ENCODE results near the gene DOCK10.

DOCK10 gene

DNA sequence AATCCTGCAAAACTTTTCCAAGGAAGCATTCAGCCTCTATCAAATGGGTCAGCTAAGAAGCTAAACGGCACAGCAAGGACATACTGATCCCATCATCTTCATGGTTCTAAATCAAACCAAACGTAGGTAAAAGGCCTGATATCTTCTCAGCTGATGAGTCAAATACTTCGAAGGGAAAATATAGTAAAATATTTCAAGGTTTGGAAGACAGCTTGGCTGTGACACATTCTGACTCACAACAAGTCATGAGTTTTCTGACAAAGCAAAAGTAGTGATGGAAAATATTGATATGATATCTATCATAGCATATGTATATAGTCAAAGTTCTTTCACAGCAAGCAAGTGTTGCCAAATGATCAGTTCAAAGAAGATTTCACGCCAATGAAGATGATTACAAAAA is 31.5 kb downstream of the DOCK10 start:
- ATAC-seq: peak; percentile 76
- TF ChIP-seq ISL1 (CRISPR knock-in tag; IDR thresholded peaks at IDR 0.05) (peak; percentile 31; the same call in 1 of the 2 replicates), ZNF8 (CRISPR knock-in tag; IDR thresholded peaks at IDR 0.05) (no peak)

DNA sequence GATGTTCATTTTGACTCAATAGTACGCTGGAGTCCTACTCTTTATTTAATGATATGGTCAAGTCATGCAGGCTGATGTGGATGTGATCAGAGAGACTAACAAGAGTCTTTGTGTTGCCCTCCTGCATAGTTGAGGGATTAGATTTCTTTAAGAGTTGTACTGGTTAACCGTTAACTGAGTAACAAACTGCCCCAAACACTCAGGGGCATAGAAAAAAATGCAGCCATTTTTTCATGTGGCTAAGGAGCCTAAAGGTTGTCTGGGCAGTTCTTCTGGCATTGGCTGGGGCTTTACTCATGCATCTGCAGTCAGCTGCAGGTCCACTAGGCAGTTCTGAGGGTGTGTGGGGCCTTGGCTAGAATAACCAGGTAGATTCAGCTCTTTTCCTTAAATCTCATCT is 32.5 kb downstream of the DOCK10 start:
- peak; percentile 18; the same call in 2 of the 3 replicates for ATAC-seq

DNA sequence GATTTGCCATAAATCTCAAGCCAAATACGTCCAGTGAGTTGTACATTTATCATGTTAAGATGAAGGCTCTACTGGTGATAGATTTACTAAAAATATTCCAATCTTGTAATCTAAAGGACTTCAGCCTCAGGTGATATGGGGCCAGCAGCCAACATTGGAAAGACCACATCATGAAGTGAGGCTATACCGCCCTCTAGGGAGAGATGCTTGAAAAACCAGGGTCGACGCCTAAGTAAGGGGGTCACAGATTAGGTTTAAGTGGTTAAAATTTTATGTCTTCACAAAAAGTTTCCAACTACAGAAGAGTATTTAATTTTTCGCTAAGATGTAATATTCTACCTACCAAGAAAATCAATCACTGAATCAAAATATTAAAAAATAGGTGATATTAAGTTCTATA is 33.3 kb downstream of the DOCK10 start:
- ATAC-seq: no peak
- TF ChIP-seq ZFP30 (CRISPR knock-in tag; IDR thresholded peaks at IDR 0.05) (no peak), CSDC2 (CRISPR knock-in tag; IDR thresholded peaks at IDR 0.05) (no peak), TOX (CRISPR knock-in tag; IDR thresholded peaks at IDR 0.05; ENCODE audit: borderline replicate concordance) (no peak), GLIS3 (CRISPR knock-in tag; IDR thresholded peaks at IDR 0.05) (no peak), ISL1 (CRISPR knock-in tag; IDR thresholded peaks at IDR 0.05) (no peak), ZNF8 (CRISPR knock-in tag; IDR thresholded peaks at IDR 0.05) (no peak), RARB (CRISPR knock-in tag; IDR thresholded peaks at IDR 0.05) (no peak), BACH2 (CRISPR knock-in tag; IDR thresholded peaks at IDR 0.05; ENCODE audit: borderline replicate concordance) (no peak), ZNF565 (CRISPR knock-in tag; conservative IDR thresholded peaks at IDR 0.05; ENCODE audit: low read depth) (no peak), OSR1 (CRISPR knock-in tag; IDR thresholded peaks at IDR 0.05) (no peak), ZNF70 (CRISPR knock-in tag; IDR thresholded peaks at IDR 0.05) (no peak), TCF4 (CRISPR knock-in tag; IDR thresholded peaks at IDR 0.05; ENCODE audit: borderline replicate concordance) (no peak), ESRRG (CRISPR knock-in tag; IDR thresholded peaks at IDR 0.05) (no peak), ZC3H10 (CRISPR knock-in tag; IDR thresholded peaks at IDR 0.05) (no peak), SNAI2 (CRISPR knock-in tag; IDR thresholded peaks at IDR 0.05) (no peak)
- TF ChIP-seq, protein P1, sequence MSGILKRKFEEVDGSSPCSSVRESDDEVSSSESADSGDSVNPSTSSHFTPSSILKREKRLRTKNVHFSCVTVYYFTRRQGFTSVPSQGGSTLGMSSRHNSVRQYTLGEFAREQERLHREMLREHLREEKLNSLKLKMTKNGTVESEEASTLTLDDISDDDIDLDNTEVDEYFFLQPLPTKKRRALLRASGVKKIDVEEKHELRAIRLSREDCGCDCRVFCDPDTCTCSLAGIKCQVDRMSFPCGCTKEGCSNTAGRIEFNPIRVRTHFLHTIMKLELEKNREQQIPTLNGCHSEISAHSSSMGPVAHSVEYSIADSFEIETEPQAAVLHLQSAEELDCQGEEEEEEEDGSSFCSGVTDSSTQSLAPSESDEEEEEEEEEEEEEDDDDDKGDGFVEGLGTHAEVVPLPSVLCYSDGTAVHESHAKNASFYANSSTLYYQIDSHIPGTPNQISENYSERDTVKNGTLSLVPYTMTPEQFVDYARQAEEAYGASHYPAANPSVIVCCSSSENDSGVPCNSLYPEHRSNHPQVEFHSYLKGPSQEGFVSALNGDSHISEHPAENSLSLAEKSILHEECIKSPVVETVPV (CRISPR knock-in tag; IDR thresholded peaks at IDR 0.05): no peak
- TF ChIP-seq, protein P2, sequence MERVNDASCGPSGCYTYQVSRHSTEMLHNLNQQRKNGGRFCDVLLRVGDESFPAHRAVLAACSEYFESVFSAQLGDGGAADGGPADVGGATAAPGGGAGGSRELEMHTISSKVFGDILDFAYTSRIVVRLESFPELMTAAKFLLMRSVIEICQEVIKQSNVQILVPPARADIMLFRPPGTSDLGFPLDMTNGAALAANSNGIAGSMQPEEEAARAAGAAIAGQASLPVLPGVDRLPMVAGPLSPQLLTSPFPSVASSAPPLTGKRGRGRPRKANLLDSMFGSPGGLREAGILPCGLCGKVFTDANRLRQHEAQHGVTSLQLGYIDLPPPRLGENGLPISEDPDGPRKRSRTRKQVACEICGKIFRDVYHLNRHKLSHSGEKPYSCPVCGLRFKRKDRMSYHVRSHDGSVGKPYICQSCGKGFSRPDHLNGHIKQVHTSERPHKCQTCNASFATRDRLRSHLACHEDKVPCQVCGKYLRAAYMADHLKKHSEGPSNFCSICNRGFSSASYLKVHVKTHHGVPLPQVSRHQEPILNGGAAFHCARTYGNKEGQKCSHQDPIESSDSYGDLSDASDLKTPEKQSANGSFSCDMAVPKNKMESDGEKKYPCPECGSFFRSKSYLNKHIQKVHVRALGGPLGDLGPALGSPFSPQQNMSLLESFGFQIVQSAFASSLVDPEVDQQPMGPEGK (CRISPR knock-in tag; IDR thresholded peaks at IDR 0.05; ENCODE audit: borderline replicate concordance): no peak
- TF ChIP-seq, protein P3, sequence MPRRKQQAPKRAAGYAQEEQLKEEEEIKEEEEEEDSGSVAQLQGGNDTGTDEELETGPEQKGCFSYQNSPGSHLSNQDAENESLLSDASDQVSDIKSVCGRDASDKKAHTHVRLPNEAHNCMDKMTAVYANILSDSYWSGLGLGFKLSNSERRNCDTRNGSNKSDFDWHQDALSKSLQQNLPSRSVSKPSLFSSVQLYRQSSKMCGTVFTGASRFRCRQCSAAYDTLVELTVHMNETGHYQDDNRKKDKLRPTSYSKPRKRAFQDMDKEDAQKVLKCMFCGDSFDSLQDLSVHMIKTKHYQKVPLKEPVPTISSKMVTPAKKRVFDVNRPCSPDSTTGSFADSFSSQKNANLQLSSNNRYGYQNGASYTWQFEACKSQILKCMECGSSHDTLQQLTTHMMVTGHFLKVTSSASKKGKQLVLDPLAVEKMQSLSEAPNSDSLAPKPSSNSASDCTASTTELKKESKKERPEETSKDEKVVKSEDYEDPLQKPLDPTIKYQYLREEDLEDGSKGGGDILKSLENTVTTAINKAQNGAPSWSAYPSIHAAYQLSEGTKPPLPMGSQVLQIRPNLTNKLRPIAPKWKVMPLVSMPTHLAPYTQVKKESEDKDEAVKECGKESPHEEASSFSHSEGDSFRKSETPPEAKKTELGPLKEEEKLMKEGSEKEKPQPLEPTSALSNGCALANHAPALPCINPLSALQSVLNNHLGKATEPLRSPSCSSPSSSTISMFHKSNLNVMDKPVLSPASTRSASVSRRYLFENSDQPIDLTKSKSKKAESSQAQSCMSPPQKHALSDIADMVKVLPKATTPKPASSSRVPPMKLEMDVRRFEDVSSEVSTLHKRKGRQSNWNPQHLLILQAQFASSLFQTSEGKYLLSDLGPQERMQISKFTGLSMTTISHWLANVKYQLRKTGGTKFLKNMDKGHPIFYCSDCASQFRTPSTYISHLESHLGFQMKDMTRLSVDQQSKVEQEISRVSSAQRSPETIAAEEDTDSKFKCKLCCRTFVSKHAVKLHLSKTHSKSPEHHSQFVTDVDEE (CRISPR knock-in tag; IDR thresholded peaks at IDR 0.05): no peak
- TF ChIP-seq, protein P4, sequence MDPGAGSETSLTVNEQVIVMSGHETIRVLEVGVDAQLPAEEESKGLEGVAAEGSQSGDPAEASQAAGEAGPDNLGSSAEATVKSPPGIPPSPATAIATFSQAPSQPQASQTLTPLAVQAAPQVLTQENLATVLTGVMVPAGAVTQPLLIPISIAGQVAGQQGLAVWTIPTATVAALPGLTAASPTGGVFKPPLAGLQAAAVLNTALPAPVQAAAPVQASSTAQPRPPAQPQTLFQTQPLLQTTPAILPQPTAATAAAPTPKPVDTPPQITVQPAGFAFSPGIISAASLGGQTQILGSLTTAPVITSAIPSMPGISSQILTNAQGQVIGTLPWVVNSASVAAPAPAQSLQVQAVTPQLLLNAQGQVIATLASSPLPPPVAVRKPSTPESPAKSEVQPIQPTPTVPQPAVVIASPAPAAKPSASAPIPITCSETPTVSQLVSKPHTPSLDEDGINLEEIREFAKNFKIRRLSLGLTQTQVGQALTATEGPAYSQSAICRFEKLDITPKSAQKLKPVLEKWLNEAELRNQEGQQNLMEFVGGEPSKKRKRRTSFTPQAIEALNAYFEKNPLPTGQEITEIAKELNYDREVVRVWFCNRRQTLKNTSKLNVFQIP (CRISPR knock-in tag; IDR thresholded peaks at IDR 0.05; ENCODE audit: borderline replicate concordance, low read depth): no peak

More for the DNA sequence above, 32.5 kb downstream of the DOCK10 start:
- TF ChIP-seq BACH2 (CRISPR knock-in tag; IDR thresholded peaks at IDR 0.05; ENCODE audit: borderline replicate concordance): no peak

DNA sequence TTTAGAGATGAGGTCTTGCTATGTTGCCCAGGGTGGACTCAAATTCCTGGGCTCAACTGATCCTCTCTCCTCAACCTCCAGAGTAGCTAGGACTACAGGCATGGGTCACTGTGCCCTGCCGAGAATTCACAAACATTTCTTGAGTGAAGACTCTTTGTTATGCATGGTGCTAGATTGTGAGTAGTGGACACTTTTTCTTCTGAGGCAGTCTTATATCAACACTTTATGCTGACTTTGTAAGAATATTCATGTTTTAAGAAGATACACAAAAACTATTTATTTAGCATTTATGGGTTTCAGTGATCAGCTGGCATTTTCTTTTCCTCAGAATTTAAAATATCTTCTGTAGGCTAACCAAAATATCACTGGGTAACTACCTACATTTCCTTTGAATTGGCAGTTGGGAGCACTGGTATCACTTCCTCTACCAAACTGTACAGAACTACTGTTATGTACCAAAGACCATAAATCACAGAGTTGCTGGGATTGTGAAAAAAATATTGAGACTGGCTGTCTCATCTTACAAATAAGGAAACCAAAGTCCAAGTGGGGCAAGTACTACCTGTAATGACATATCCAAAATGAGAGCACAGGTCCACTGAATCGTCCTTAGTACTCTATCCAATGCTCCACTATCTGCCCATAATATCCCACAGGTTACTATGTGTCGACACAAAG is 34.0 kb downstream of the DOCK10 start:
- ATAC-seq: no peak

DNA sequence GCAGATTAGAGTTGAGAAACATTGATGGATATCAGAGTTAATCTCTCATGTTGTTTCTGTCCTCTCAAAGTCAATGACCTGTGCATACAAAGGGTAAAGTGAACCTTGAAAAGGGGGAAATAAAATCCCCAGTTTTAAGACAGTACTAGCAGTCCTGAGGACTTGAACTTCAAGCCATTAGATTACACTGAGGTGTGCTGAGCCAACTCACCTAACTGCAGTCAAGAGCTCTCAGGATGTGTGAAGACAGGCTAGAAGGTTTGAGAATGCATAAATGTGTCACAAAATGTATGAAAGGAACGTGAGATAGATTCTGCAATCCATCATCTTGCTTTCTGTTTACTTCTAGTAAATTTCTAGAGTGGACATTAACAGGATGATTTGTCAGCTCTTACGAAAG is 35.5 kb downstream of the DOCK10 start:
- no peak for TF ChIP-seq ARNTL (CRISPR knock-in tag; IDR thresholded peaks at IDR 0.05; ENCODE audit: borderline replicate concordance, low read depth)
- no peak for ATAC-seq

More for the DNA sequence above, 34.0 kb downstream of the DOCK10 start:
- TF ChIP-seq SNAI2 (CRISPR knock-in tag; IDR thresholded peaks at IDR 0.05) (no peak), ZNF70 (CRISPR knock-in tag; IDR thresholded peaks at IDR 0.05) (no peak)
